Epithelial cell of esophagus (primary cell): ENCODE measurements around the gene BICC1.

ENCODE experiments used
- DNase-seq: peaks from one replicate; pipeline ENCODE4 v3.0.0; 2010; ENCODE audit warnings: low read depth
- H3K4me3 ChIP-seq: 2 replicates; pipeline ENCODE4 v1.5.1; 2011; ENCODE audit warnings: mild to moderate bottlenecking, low read length, control low read depth
- CTCF ChIP-seq: IDR thresholded peaks from 2 replicates; pipeline ENCODE4 v1.5.1; 2011; ENCODE audit warnings: low read depth, mild to moderate bottlenecking, low read length, control low read depth, inconsistent platforms; ENCODE audit not compliant: insufficient read depth; ENCODE audit errors: missing control alignments

The BICC1 gene

GRCh38 chr10:58695022-58695421 is 182.3 kb downstream of the BICC1 start:
- no peak for TF ChIP-seq CTCF
- H3K4me3 ChIP-seq, result no peak overlapping the region
- DNase-seq, result no peak

DNA sequence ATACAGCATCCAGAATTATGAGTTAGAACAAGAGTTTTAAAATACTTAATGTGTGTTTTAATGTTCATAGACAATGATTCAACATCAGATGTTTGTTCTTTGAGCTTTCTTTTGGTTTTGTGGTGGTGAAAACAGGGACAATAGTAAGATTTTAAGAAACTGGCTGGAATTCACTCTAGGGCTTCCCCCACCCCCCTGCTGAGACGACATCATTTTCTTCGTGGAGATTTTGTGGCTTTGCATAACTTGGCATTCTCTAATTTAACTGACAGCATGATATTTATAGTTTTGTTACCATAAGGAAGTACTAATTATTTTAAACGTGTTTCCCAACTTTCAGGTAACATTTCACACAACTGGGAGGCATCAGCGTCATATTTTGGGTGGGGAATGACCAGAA is 184.1 kb downstream of the BICC1 start:
- no peak overlapping the region for H3K4me3 ChIP-seq
- no peak for TF ChIP-seq CTCF
- DNase-seq, result no peak

GRCh38 chr10:58697691-58698090 is 185.0 kb downstream of the BICC1 start:
- H3K4me3 ChIP-seq, result no peak overlapping the region
- no peak for TF ChIP-seq CTCF
- DNase-seq, result no peak

DNA sequence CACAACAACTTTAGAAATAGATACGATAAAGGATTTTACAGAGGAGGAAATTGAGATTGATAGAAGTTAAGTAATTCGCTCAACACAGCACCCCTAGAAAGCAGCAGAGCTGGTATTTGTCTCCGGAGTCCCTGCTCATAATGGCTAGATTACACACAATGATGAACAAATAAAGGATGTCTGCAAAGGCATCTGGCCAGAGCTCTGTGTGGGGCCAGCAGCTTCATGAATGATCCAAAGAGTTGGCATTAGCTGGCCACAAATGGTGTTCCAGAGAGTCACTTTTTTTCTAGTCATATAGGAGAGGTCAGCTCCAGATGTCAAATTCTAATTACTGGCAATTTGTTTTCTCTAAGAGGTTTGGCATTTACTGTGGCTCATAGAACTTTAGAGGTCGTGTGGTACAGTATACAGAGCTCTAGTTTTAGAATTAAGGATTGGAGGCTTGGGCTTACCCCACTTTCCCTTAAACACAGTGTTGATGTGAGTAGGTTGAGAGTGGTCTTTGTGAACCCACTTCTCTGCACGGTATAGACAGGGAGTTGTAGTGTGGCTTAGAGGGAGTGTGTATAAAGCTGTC is 186.2 kb downstream of the BICC1 start:
- H3K4me3 ChIP-seq, result no peak overlapping the region
- no peak for DNase-seq
- TF ChIP-seq CTCF, result no peak

- no peak for DNase-seq
- no peak overlapping the region for H3K4me3 ChIP-seq
- TF ChIP-seq CTCF, result no peak
Measured at GRCh38 chr10:58700591-58700990, 187.9 kb downstream of the BICC1 start.

DNA sequence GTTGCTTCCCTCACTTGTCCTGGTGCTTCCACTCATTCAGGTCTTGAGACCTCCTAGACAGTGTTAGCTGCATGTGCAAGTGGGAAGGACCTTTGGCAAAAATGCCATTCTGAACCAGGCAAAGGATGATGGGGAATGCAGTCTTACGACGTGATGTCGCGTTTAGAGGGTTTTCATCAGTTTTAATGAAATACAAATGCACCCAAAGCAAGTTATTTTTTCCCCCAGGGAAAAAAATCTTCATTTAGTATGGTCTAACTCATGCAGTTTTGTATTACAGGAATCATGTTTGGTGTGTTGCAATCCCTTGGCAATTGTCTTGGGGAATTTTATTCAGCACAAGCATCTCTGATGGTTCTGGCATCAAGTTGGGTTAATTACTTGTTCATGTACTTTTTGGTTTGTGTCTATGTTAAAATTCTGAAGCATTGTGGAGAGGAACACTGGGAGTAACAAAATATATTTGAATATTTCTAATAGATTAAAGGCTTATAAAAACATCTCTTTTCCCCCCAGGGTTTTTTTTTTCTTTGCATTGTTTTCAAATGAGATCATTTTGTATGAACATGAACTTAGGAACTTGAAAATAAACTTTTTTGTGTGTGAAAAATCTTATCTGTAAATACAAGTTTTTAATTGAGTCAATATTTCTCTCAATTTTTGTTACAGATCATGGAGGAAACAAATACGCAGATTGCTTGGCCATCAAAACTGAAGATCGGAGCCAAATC is 188.9 kb downstream of the BICC1 start:
- no peak for TF ChIP-seq CTCF
- H3K4me3 ChIP-seq, result no peak overlapping the region
- DNase-seq, result peak; percentile 64

DNA sequence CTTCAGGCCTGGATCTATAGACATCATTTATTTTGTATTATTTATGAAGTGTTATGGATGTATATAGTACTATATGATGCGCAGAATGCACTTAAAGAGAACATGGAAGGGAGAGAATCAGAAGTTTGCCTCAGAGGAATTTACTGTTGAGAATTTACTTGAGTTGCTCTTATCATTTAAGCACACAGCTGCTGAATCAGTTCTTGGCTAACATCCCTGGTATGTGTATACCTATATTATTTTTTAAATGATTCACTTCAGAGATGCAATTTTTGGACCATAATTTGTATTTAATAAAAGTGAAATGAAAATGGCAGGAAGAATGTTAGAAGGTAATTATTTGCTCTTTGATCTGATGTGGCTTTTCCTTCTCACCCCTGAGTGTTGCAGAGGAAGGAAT is 191.6 kb downstream of the BICC1 start:
- no peak for DNase-seq
- TF ChIP-seq CTCF, result no peak
- H3K4me3 ChIP-seq, result no peak overlapping the region
